Liver (tissue), 9 donors: ENCODE data around the gene OIT3. TPM values are rescaled to one million over a fixed set of nuclear protein-coding genes. Genes with fewer than 3 reads are reported as not detected.
"Not testable (repeated sequence)": the region's sequence is repeated elsewhere in the genome, so short reads cannot be mapped to it uniquely, and the experiment has no call there.

ENCODE experiments used
- DNase-seq: peaks from one replicate; pipeline ENCODE4 v3.0.0-alpha.2; 2017; ENCODE audit warnings: low spot score
- H3K27ac ChIP-seq, 2 donors: one replicate each; pipeline ENCODE4 v1.7.0; 2013; ENCODE audit warnings: inconsistent platforms in 2 of 2, low read length in 2 of 2, control low read depth in 1 of 2, low read depth in 1 of 2, mild to moderate bottlenecking in 1 of 2
- H3K27me3 ChIP-seq, 4 donors: one replicate each; pipeline versions ENCODE4 v1.6.1 to v1.7.0; 2013; ENCODE audit warnings: low read length in 3 of 4, inconsistent platforms in 1 of 4, mild to moderate bottlenecking in 1 of 4, moderate library complexity in 1 of 4; ENCODE audit not compliant: control insufficient read depth in 4 of 4, insufficient read depth in 4 of 4
- H3K36me3 ChIP-seq, 4 donors: one replicate each; pipeline versions ENCODE4 v1.6.1 to v1.7.0; 2013; ENCODE audit warnings: low read length in 3 of 4, mild to moderate bottlenecking in 3 of 4, low read depth in 1 of 4, moderate library complexity in 1 of 4; ENCODE audit not compliant: control insufficient read depth in 4 of 4, insufficient read depth in 3 of 4
- H3K4me1 ChIP-seq, 4 donors: one replicate each; pipeline versions ENCODE4 v1.6.1 to v1.7.0; 2013; ENCODE audit warnings: low read length in 3 of 4, mild to moderate bottlenecking in 3 of 4, moderate library complexity in 1 of 4; ENCODE audit not compliant: control insufficient read depth in 4 of 4, insufficient read depth in 4 of 4
- H3K4me3 ChIP-seq, 3 donors: one replicate each; pipeline versions ENCODE4 v1.6.1 to v1.7.0; 2013; ENCODE audit warnings: low read length in 3 of 3, control low read depth in 1 of 3, low read depth in 1 of 3, mild to moderate bottlenecking in 1 of 3
- H3K9ac ChIP-seq, 2 donors: one replicate each; pipeline ENCODE4 v1.7.0; 2013; ENCODE audit warnings: low read length in 2 of 2, mild to moderate bottlenecking in 2 of 2, moderate library complexity in 2 of 2, control low read depth in 1 of 2, low read depth in 1 of 2
- H3K9me3 ChIP-seq, 4 donors: one replicate each; pipeline versions ENCODE4 v1.6.1 to v1.7.0; 2013; ENCODE audit warnings: low read length in 3 of 4; ENCODE audit not compliant: control insufficient read depth in 4 of 4
- ATF3 ChIP-seq: IDR thresholded peaks from 2 replicates; pipeline ENCODE4 v1.6.1; 2016; ENCODE audit warnings: antibody characterized with exemption
- EGR1 ChIP-seq, 2 donors: IDR thresholded peaks; 2 replicates each; pipeline ENCODE4 v1.6.1; 2016 to 2018; ENCODE audit warnings: antibody characterized with exemption in 2 of 2, low read depth in 2 of 2
- FOXA1 ChIP-seq: IDR thresholded peaks from 2 replicates; pipeline ENCODE4 v1.6.1; 2016; ENCODE audit warnings: antibody characterized with exemption
- GABPA ChIP-seq, 2 donors: IDR thresholded peaks in 1 of 2; conservative IDR thresholded peaks in 1 of 2; 2 replicates each; pipeline ENCODE4 v1.6.1; 2016; ENCODE audit warnings: antibody characterized with exemption in 2 of 2, mild to moderate bottlenecking in 1 of 2, moderate library complexity in 1 of 2
- HNF4A ChIP-seq, 2 donors: conservative IDR thresholded peaks; 2 replicates each; pipeline ENCODE4 v1.6.1; 2016; ENCODE audit warnings: antibody characterized with exemption in 2 of 2, mild to moderate bottlenecking in 2 of 2
- HNF4G ChIP-seq: IDR thresholded peaks from 2 replicates; pipeline ENCODE4 v1.6.1; 2016; ENCODE audit warnings: antibody characterized with exemption
- JUND ChIP-seq, 2 donors: IDR thresholded peaks; 2 replicates each; pipeline ENCODE4 v1.6.1; 2016; ENCODE audit warnings: antibody characterized with exemption in 2 of 2
- MAX ChIP-seq: IDR thresholded peaks from 2 replicates; pipeline ENCODE4 v1.6.1; 2016; ENCODE audit warnings: antibody characterized with exemption
- NR2F2 ChIP-seq: IDR thresholded peaks from 2 replicates; pipeline ENCODE4 v1.6.1; 2016; ENCODE audit warnings: antibody characterized with exemption
- RAD21 ChIP-seq, 2 donors: IDR thresholded peaks; 2 replicates each; pipeline ENCODE4 v1.6.1; 2016; ENCODE audit warnings: antibody characterized with exemption in 2 of 2, mild to moderate bottlenecking in 2 of 2
- REST ChIP-seq: IDR thresholded peaks from 2 replicates; pipeline ENCODE4 v1.6.1; 2016; ENCODE audit warnings: antibody characterized with exemption, mild to moderate bottlenecking
- RXRA ChIP-seq, 2 donors: IDR thresholded peaks; 2 replicates each; pipeline ENCODE4 v1.6.1; 2017 to 2018; ENCODE audit warnings: antibody characterized with exemption in 2 of 2, mild to moderate bottlenecking in 1 of 2
- SP1 ChIP-seq: IDR thresholded peaks from 2 replicates; pipeline ENCODE4 v1.6.1; 2018; ENCODE audit warnings: antibody characterized with exemption, mild to moderate bottlenecking
- YY1 ChIP-seq: IDR thresholded peaks from 2 replicates; pipeline ENCODE4 v1.6.1; 2016; ENCODE audit warnings: antibody characterized with exemption, mild to moderate bottlenecking
- WGBS: extraction: QIAGEN DNeasy Blood & Tissue Kit; methylation state at CpG from one replicate; pipeline ENCODE4 v1.1.7; 2013; 5-methylcytosine and 5-hydroxymethylcytosine counted together
- polyA plus RNA-seq, 2 donors: library from polyadenylated mRNA; stranded (reverse) in 1 of 2; unstranded in 1 of 2; fragments of 200-250 nt in 1 of 2; fragments of >200 nt in 1 of 2; fragmentation: Nextera tagmentation in 1 of 2; extraction: Ambion mirVana in 1 of 2; gene quantifications; one replicate each; pipeline versions ENCODE4 v1.2.1 to v1.2.3, GENCODE V29; 2013 to 2015
- total RNA-seq, 2 donors: library from RNA; depleted of rRNA; stranded (reverse); fragments of >200 nt; gene quantifications; one replicate each; pipeline ENCODE4 v1.2.3, GENCODE V29; 2014
- TF ChIP-seq, protein P1 (sequence below): IDR thresholded peaks from 2 replicates; pipeline ENCODE4 v1.6.1; 2016; ENCODE audit warnings: antibody characterized with exemption
- TF ChIP-seq, protein P2 (sequence below): fragments of 150-350 bp; IDR thresholded peaks from 2 replicates; pipeline ENCODE4 v1.5.1; 2017; ENCODE audit warnings: improper control_type of control experiment, low read depth, low read length; ENCODE audit not compliant: missing input control
- donor health status: healthy.
- donor health status: healthy.
- donor health status: healthy.
- donor health status: healthy.
- donor health status: healthy.

Gene OIT3
- total and polyA plus RNA-seq, 4 donors = 19.0 to 84.8 (median 59.8) TPM

- TF ChIP-seq JUND (IDR thresholded peaks at IDR 0.05) (no peak), EGR1 (IDR thresholded peaks at IDR 0.05; ENCODE audit: low read depth in 2 of 2) (no peak), MAX (no peak), RXRA (IDR thresholded peaks at IDR 0.05) (no peak), ATF3 (no peak), SP1 (no peak), HNF4G (no peak), HNF4A (conservative IDR thresholded peaks at IDR 0.05) (no peak), YY1 (no peak), RAD21 (IDR thresholded peaks at IDR 0.05) (no peak), NR2F2 (no peak)
- TF ChIP-seq, protein P1, sequence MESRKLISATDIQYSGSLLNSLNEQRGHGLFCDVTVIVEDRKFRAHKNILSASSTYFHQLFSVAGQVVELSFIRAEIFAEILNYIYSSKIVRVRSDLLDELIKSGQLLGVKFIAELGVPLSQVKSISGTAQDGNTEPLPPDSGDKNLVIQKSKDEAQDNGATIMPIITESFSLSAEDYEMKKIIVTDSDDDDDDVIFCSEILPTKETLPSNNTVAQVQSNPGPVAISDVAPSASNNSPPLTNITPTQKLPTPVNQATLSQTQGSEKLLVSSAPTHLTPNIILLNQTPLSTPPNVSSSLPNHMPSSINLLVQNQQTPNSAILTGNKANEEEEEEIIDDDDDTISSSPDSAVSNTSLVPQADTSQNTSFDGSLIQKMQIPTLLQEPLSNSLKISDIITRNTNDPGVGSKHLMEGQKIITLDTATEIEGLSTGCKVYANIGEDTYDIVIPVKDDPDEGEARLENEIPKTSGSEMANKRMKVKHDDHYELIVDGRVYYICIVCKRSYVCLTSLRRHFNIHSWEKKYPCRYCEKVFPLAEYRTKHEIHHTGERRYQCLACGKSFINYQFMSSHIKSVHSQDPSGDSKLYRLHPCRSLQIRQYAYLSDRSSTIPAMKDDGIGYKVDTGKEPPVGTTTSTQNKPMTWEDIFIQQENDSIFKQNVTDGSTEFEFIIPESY = no peak
- TF ChIP-seq, protein P2, sequence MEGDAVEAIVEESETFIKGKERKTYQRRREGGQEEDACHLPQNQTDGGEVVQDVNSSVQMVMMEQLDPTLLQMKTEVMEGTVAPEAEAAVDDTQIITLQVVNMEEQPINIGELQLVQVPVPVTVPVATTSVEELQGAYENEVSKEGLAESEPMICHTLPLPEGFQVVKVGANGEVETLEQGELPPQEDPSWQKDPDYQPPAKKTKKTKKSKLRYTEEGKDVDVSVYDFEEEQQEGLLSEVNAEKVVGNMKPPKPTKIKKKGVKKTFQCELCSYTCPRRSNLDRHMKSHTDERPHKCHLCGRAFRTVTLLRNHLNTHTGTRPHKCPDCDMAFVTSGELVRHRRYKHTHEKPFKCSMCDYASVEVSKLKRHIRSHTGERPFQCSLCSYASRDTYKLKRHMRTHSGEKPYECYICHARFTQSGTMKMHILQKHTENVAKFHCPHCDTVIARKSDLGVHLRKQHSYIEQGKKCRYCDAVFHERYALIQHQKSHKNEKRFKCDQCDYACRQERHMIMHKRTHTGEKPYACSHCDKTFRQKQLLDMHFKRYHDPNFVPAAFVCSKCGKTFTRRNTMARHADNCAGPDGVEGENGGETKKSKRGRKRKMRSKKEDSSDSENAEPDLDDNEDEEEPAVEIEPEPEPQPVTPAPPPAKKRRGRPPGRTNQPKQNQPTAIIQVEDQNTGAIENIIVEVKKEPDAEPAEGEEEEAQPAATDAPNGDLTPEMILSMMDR = no peak
- Histone ChIP-seq H3K4me1 (no peaks in the 10 kb centered on the region), H3K9ac (no peak overlapping the region), H3K9me3 (peaks cover 0 to 5% (median 2%) of the 10 kb centered on the region in 4 donors), H3K27ac (no peak overlapping the region), H3K27me3 (no peaks in the 10 kb centered on the region), H3K4me3 (no peak overlapping the region), H3K36me3 (no peaks in the 10 kb centered on the region)
- DNase-seq = no peak
- WGBS = 85% methylated on average over 8 of the region's 8 CpGs
Observed at GRCh38 chr10:72918352-72918751, 24.8 kb downstream of the OIT3 start.

DNA sequence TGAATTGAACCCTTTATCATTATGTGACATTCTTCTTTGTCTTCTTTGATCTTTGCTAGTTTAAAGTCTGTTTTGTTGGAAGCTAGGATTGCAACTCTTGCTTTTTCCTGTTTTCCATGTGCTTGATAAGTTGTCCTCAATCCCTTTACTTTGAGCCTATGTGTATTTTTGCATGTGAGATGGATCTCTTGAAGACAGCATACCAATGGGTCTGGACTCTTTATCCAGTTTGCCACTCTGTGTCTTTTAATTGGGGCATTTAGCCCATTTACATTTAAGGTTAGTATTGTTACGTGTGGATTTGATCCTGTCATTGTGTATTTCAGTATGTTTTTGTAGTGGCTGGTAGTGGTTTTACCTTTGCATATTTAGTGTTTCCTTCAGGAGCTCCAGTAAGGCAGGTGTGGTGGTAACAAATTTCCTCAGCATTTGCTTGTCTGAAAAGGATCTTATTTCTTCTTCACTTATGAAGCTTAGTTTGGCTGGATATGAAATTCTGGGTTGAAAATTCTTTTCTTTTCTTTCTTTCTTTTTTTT is 27.7 kb downstream of the OIT3 start:
- H3K4me1 ChIP-seq, H3K27ac ChIP-seq, H3K27me3 ChIP-seq, DNase-seq, H3K36me3 ChIP-seq, H3K4me3 ChIP-seq, H3K9me3 ChIP-seq, H3K9ac ChIP-seq: not testable (repeated sequence)
- 96% methylated on average over 1 of the region's 1 CpG for WGBS

DNA sequence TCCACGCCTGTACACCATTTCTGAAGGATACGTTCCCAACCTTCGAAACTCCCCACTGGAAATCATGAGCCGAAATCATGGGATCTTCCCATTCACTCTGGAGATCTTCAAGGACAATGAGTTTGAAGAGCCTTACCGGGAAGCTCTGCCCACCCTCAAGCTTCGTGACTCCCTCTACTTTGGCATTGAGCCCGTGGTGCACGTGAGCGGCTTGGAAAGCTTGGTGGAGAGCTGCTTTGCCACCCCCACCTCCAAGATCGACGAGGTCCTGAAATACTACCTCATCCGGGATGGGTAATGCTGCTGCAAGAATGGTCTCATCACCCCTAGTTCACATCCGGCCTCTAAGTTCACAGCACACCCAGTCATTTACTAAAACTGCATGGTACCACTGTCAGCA is 30.8 kb downstream of the OIT3 start:
- Histone ChIP-seq H3K4me3 (no peak overlapping the region), H3K27ac (no peak overlapping the region), H3K36me3 (no peaks in the 10 kb centered on the region), H3K9ac (no peak overlapping the region), H3K9me3 (peaks cover 0 to 5% (median under 1%) of the 10 kb centered on the region in 4 donors), H3K4me1 (peaks cover 1 to 16% (median 9%) of the 10 kb centered on the region in 4 donors), H3K27me3 (no peaks in the 10 kb centered on the region)
- DNase-seq = no peak
- 93% methylated on average over 13 of the region's 13 CpGs for WGBS
- TF ChIP-seq SP1 (no peak), NR2F2 (no peak), REST (no peak), ATF3 (no peak), YY1 (no peak), RXRA (IDR thresholded peaks at IDR 0.05) (no peak), RAD21 (IDR thresholded peaks at IDR 0.05) (no peak), HNF4G (no peak), FOXA1 (no peak), GABPA (IDR thresholded peaks at IDR 0.05 in 1 of 2, conservative IDR thresholded peaks at IDR 0.05 in 1 of 2) (no peak), JUND (IDR thresholded peaks at IDR 0.05) (no peak)
